Activated T-helper 17 cell treated with anti-CD3 and anti-CD28 coated beads, Interleukin-2, amount 50 U/mL, for 72 hours (primary cell): ENCODE data around the gene CCDC106. TPM values are rescaled to one million over a fixed set of nuclear protein-coding genes. Genes with fewer than 3 reads are reported as not detected.

Experiments
- total RNA-seq, 2 donors: library from RNA; stranded (reverse); gene quantifications; one replicate each; pipeline ENCODE4 v1.2.3, GENCODE V29; 2022

Gene CCDC106
- total RNA-seq, 2 donors from 2014 or later, result 2.4 to 2.6 TPM

Other genes starting within 250 kb of the CCDC106 start
- gene UBE2S, start 240.4 kb upstream of the CCDC106 start, total RNA-seq, result 100 to 1,000 TPM; 183 to 343 TPM
- gene SHISA7, start 204.9 kb upstream of the CCDC106 start, total RNA-seq, result under 1 TPM in 1 of 2 donors, not detected in 1; 0.11 TPM
- 10 to 100 TPM; 21.2 to 39.5 TPM for gene ISOC2, start 186.6 kb upstream of the CCDC106 start, total RNA-seq
- not detected for gene C19orf85, start 183.5 kb upstream of the CCDC106 start, total RNA-seq
- gene ZNF628, start 171.6 kb upstream of the CCDC106 start, total RNA-seq, result 10 to 100 TPM; 11.1 to 11.3 TPM
- 10 to 100 TPM in 1 of 2 donors, 1 to 10 TPM in 1; 7.1 to 12.3 TPM for gene NAT14, start 163.0 kb upstream of the CCDC106 start, total RNA-seq
- gene SSC5D, start 159.8 kb upstream of the CCDC106 start, total RNA-seq, result under 1 TPM; 0.41 to 0.69 TPM
- gene SBK2, start 111.1 kb upstream of the CCDC106 start, total RNA-seq, result not detected
- gene SBK3, start 102.7 kb upstream of the CCDC106 start, total RNA-seq, result not detected
- 1 to 10 TPM; 4.7 to 6.5 TPM for gene ZNF579, start 67.4 kb upstream of the CCDC106 start, total RNA-seq
- 10 to 100 TPM in 1 of 2 donors, 1 to 10 TPM in 1; 8.7 to 12.9 TPM for gene FIZ1, start 48.7 kb upstream of the CCDC106 start, total RNA-seq
- gene ZNF524, start 47.9 kb upstream of the CCDC106 start, total RNA-seq, result 10 to 100 TPM; 20.1 to 25.3 TPM
- gene ZNF865, start 42.6 kb upstream of the CCDC106 start, total RNA-seq, result 10 to 100 TPM; 11.9 to 13.2 TPM
- gene ZNF784, start 23.6 kb upstream of the CCDC106 start, total RNA-seq, result 1 to 10 TPM; 4.6 to 5.3 TPM
- 10 to 100 TPM; 21.9 to 22.2 TPM for gene ZNF580, start 7.2 kb upstream of the CCDC106 start, total RNA-seq
- gene ZNF581, start 4.6 kb upstream of the CCDC106 start, total RNA-seq, result 10 to 100 TPM; 26.4 to 35.6 TPM
- gene U2AF2, start 6.8 kb downstream of the CCDC106 start, total RNA-seq, result 100 to 1,000 TPM; 254 to 333 TPM
- gene EPN1, start 27.0 kb downstream of the CCDC106 start, total RNA-seq, result 10 to 100 TPM; 29.2 to 45.1 TPM
- not detected for gene NLRP9, start 90.2 kb downstream of the CCDC106 start, total RNA-seq
- gene RFPL4A, start 110.9 kb downstream of the CCDC106 start, total RNA-seq, result not detected
- not detected for gene RFPL4AL1, start 120.9 kb downstream of the CCDC106 start, total RNA-seq
- gene NLRP11, start 183.8 kb downstream of the CCDC106 start, total RNA-seq, result under 1 TPM in 1 of 2 donors, not detected in 1; 0.11 TPM
- not detected for gene NLRP4, start 188.3 kb downstream of the CCDC106 start, total RNA-seq